Type B pancreatic cell (in vitro differentiated cells): ENCODE results near the gene PLP1. TPM values are rescaled to one million over a fixed set of nuclear protein-coding genes. Genes with fewer than 3 reads are reported as not detected.

Source experiments
- DNase-seq: peaks from one replicate; pipeline ENCODE4 v3.0.0; 2021; ENCODE audit warnings: mixed read lengths; ENCODE audit not compliant: unreplicated experiment; ENCODE audit errors: extremely low spot score
- H3K27ac Mint-ChIP-seq: 2 replicates; pipeline ENCODE4 v1.8.0; 2021; ENCODE audit warnings: mild to moderate bottlenecking, mixed read lengths
- H3K27me3 Mint-ChIP-seq: 2 replicates; pipeline ENCODE4 v1.8.0; 2021; ENCODE audit warnings: mixed read lengths
- H3K36me3 Mint-ChIP-seq: 2 replicates; pipeline ENCODE4 v1.8.0; 2021; ENCODE audit warnings: mixed read lengths
- H3K4me1 Mint-ChIP-seq: one replicate; pipeline ENCODE4 v1.8.0; 2021; ENCODE audit warnings: mixed read lengths; ENCODE audit not compliant: unreplicated experiment
- H3K4me3 Mint-ChIP-seq: 2 replicates; pipeline ENCODE4 v1.8.0; 2021; ENCODE audit warnings: mild to moderate bottlenecking, mixed read lengths
- H3K9me3 Mint-ChIP-seq: 2 replicates; pipeline ENCODE4 v1.8.0; 2021; ENCODE audit warnings: mixed read lengths
- total RNA-seq: library from RNA; stranded (reverse); gene quantifications from 2 replicates; pipeline ENCODE4 v1.2.1, GENCODE V29; 2021; ENCODE audit warnings: low replicate concordance
- TF ChIP-seq, protein P1 (sequence below): fragments of 200-600 bp; sonication (generic); conservative IDR thresholded peaks from 2 replicates; pipeline ENCODE4 v1.5.0; 2021; ENCODE audit warnings: antibody characterized with exemption, mild to moderate bottlenecking

The PLP1 gene
- total RNA-seq, 1 donor from 2014 or later: 55.3 TPM

GRCh38 chrX:103782640-103783039 lies 6.0 kb downstream of the PLP1 start:
- no peak for DNase-seq
- H3K27me3 Mint-ChIP-seq: no peaks in the 10 kb centered on the region
- no peaks in the 10 kb centered on the region for H3K36me3 Mint-ChIP-seq
- TF ChIP-seq, protein P1, sequence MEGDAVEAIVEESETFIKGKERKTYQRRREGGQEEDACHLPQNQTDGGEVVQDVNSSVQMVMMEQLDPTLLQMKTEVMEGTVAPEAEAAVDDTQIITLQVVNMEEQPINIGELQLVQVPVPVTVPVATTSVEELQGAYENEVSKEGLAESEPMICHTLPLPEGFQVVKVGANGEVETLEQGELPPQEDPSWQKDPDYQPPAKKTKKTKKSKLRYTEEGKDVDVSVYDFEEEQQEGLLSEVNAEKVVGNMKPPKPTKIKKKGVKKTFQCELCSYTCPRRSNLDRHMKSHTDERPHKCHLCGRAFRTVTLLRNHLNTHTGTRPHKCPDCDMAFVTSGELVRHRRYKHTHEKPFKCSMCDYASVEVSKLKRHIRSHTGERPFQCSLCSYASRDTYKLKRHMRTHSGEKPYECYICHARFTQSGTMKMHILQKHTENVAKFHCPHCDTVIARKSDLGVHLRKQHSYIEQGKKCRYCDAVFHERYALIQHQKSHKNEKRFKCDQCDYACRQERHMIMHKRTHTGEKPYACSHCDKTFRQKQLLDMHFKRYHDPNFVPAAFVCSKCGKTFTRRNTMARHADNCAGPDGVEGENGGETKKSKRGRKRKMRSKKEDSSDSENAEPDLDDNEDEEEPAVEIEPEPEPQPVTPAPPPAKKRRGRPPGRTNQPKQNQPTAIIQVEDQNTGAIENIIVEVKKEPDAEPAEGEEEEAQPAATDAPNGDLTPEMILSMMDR: no peak
- H3K4me1 Mint-ChIP-seq: peaks cover 5% of the 10 kb centered on the region
- no peaks in the 10 kb centered on the region for H3K9me3 Mint-ChIP-seq
- H3K4me3 Mint-ChIP-seq: no peak overlapping the region
- no peak overlapping the region for H3K27ac Mint-ChIP-seq

DNA sequence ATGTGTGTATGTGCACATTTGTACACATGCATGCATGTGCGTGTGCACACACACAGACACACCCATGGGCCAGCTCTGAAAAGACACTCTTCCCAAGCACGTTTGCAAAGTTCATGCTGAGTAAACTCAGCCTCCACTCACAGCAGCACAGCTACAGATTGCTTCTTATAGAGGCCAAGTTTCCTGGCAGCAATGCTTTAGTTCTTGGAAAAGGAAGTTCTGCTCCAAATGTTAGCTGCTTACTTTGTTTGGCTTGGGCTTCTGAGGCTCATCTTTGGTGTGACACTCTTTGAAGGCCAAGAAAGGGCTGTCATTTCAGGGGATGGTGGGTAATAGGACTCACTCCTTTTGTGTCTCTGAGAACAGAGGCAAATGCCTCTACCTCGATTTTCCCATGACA lies 6.6 kb downstream of the PLP1 start:
- Mint-ChIP-seq H3K27ac (no peak overlapping the region), H3K9me3 (no peaks in the 10 kb centered on the region), H3K36me3 (no peaks in the 10 kb centered on the region), H3K4me1 (peaks cover 5% of the 10 kb centered on the region), H3K27me3 (no peaks in the 10 kb centered on the region), H3K4me3 (no peak overlapping the region)
- no peak for DNase-seq
- TF ChIP-seq, protein P1: no peak

DNA sequence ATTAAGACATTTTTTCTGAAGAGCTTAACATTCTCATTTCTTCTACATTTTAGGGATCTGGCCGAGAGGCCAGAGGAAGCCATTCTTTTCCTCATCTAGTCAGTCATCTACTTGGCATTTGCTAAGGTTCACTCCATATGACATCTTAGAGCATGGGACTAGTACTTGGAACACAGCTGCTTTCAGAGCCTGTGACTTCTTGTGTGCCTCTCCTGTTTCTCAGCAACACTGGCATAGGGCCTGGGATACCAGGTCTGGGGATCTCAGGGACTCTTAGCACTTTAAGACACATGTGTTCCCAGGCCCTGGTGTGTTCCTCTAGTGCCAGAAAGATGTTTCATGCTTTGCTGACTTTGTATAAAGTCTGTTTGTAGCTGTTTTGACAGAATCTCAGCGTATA lies 7.3 kb downstream of the PLP1 start:
- TF ChIP-seq, protein P1: no peak
- H3K27ac Mint-ChIP-seq: no peak overlapping the region
- no peaks in the 10 kb centered on the region for H3K27me3 Mint-ChIP-seq
- peaks cover 2% of the 10 kb centered on the region for H3K4me1 Mint-ChIP-seq
- H3K9me3 Mint-ChIP-seq: no peaks in the 10 kb centered on the region
- no peaks in the 10 kb centered on the region for H3K36me3 Mint-ChIP-seq
- no peak overlapping the region for H3K4me3 Mint-ChIP-seq
- DNase-seq: no peak

DNA sequence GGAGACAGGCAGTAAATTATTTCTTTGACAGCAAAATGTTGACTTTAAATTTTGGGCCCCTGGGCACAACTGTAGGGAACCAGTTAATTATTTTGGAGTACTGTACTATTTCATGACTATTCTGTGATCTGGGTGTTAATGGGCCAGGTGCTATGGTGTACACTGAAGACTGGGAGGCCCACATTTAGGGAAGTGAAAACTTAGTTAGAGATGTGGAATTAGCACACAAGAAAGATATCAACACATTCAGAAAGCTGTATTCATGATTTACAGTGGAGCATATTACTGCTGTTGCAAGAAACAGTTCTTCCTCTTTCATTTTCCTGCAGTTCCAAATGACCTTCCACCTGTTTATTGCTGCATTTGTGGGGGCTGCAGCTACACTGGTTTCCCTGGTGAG lies 12.4 kb downstream of the PLP1 start:
- no peak overlapping the region for H3K4me3 Mint-ChIP-seq
- H3K4me1 Mint-ChIP-seq: no peaks in the 10 kb centered on the region
- no peak overlapping the region for H3K27ac Mint-ChIP-seq
- no peak for DNase-seq
- peaks cover 4% of the 10 kb centered on the region for H3K27me3 Mint-ChIP-seq
- TF ChIP-seq, protein P1: no peak
- no peaks in the 10 kb centered on the region for H3K9me3 Mint-ChIP-seq
- no peaks in the 10 kb centered on the region for H3K36me3 Mint-ChIP-seq

- no peak for DNase-seq
- H3K9me3 Mint-ChIP-seq: no peaks in the 10 kb centered on the region
- no peaks in the 10 kb centered on the region for H3K4me1 Mint-ChIP-seq
- no peak overlapping the region for H3K27ac Mint-ChIP-seq
- H3K27me3 Mint-ChIP-seq: peaks cover 4% of the 10 kb centered on the region
- H3K4me3 Mint-ChIP-seq: no peak overlapping the region
- TF ChIP-seq, protein P1: no peak
- H3K36me3 Mint-ChIP-seq: no peaks in the 10 kb centered on the region
Measured at GRCh38 chrX:103791228-103791627, 14.6 kb downstream of the PLP1 start.
